GM18498 (cell line): ENCODE data around the gene NADK.

Source experiments
- ATAC-seq: cut with Tn5 transposase; IDR thresholded peaks from one replicate; pipeline ENCODE4 v1.9.1; 2021; ENCODE audit warnings: mild to moderate bottlenecking, moderate library complexity; ENCODE audit not compliant: unreplicated experiment

Gene NADK

GRCh38 chr1:1777950-1778662 lies at the start of gene NADK:
NADK (minus strand) TSS chr1:1778470; CDS start chr1:1765406, 13,064 bp downstream.
- peak; percentile 43 for ATAC-seq

GRCh38 chr1:1827089-1827848 lies 49.0 kb upstream of the NADK start:
- ATAC-seq: no peak

GRCh38 chr1:1826356-1827088 lies 48.3 kb upstream of the NADK start:
- ATAC-seq: no peak

GRCh38 chr1:1825217-1825616 lies 46.9 kb upstream of the NADK start:
- no peak for ATAC-seq

GRCh38 chr1:1819762-1820161 lies 41.5 kb upstream of the NADK start:
- no peak for ATAC-seq

GRCh38 chr1:1817221-1817620 lies 39.0 kb upstream of the NADK start:
- ATAC-seq: no peak

GRCh38 chr1:1815606-1816281 lies 37.5 kb upstream of the NADK start:
- ATAC-seq: no peak

GRCh38 chr1:1809489-1809888 lies 31.2 kb upstream of the NADK start:
- ATAC-seq: no peak

- no peak for ATAC-seq
These were observed 29.9 kb upstream of the NADK start for GRCh38 chr1:1808206-1808605.

- no peak for ATAC-seq
These were observed 28.6 kb upstream of the NADK start for GRCh38 chr1:1806890-1807289.

GRCh38 chr1:1804301-1804700 lies 26.0 kb upstream of the NADK start:
- no peak for ATAC-seq

GRCh38 chr1:1802871-1803270 lies 24.6 kb upstream of the NADK start:
- no peak for ATAC-seq

GRCh38 chr1:1799716-1800115 lies 21.4 kb upstream of the NADK start:
- peak; percentile 80 for ATAC-seq

GRCh38 chr1:1797731-1798341 lies 19.6 kb upstream of the NADK start:
- no peak for ATAC-seq

- no peak for ATAC-seq
These were observed 18.2 kb upstream of the NADK start for GRCh38 chr1:1796466-1796865.

GRCh38 chr1:1794999-1795398 lies 16.7 kb upstream of the NADK start:
- ATAC-seq: no peak

GRCh38 chr1:1793481-1794244 lies 15.4 kb upstream of the NADK start:
- no peak for ATAC-seq

GRCh38 chr1:1788646-1789431 lies 10.6 kb upstream of the NADK start:
- ATAC-seq: no peak

GRCh38 chr1:1788136-1788535 lies 9.9 kb upstream of the NADK start:
- no peak for ATAC-seq
